Loucy (cell line): ENCODE data around the gene PACC1.
"Not testable (repeated sequence)": the region's sequence is repeated elsewhere in the genome, so short reads cannot be mapped to it uniquely, and the experiment has no call there.

Source experiments
- H2AFZ ChIP-seq: fragments of 200-600 bp; sonication (generic); 2 replicates; pipeline ENCODE4 v1.6.0; 2016; ENCODE audit warnings: antibody characterized with exemption, mild to moderate bottlenecking, low read length, moderate library complexity
- H3F3A ChIP-seq: fragments of 200-600 bp; 2 replicates; pipeline ENCODE4 v1.6.0; 2016; ENCODE audit warnings: antibody characterized with exemption, low read depth, mild to moderate bottlenecking
- H3K27me3 ChIP-seq: fragments of 200-600 bp; sonication (generic); 2 replicates; pipeline ENCODE4 v1.6.1; 2014; ENCODE audit warnings: low read length, mild to moderate bottlenecking; ENCODE audit not compliant: insufficient read depth, poor library complexity, severe bottlenecking
- H3K36me3 ChIP-seq: fragments of 200-600 bp; sonication (generic); 2 replicates; pipeline ENCODE4 v1.6.1; 2016; ENCODE audit warnings: low read length; ENCODE audit not compliant: insufficient read depth
- H3K4me1 ChIP-seq: fragments of 200-600 bp; sonication (generic); 2 replicates; pipeline ENCODE4 v1.5.1; 2014; ENCODE audit warnings: low read length, mild to moderate bottlenecking; ENCODE audit not compliant: insufficient read depth, poor library complexity, severe bottlenecking
- H3K4me2 ChIP-seq: fragments of 200-600 bp; sonication (generic); 2 replicates; pipeline ENCODE4 v1.6.0; 2014; ENCODE audit warnings: antibody characterized with exemption, low read length, low read depth, mild to moderate bottlenecking; ENCODE audit not compliant: poor library complexity, severe bottlenecking
- H3K4me3 ChIP-seq: fragments of 200-600 bp; sonication (generic); 2 replicates; pipeline ENCODE4 v1.5.1; 2014; ENCODE audit warnings: low read length, mild to moderate bottlenecking, mixed read lengths; ENCODE audit not compliant: poor library complexity, severe bottlenecking
- H3K79me2 ChIP-seq: fragments of 200-600 bp; sonication (generic); 2 replicates; pipeline ENCODE4 v1.6.1; 2014; ENCODE audit warnings: low read length; ENCODE audit not compliant: insufficient read depth
- H3K9ac ChIP-seq: fragments of 200-600 bp; sonication (generic); 2 replicates; pipeline ENCODE4 v1.6.0; 2014; ENCODE audit warnings: mild to moderate bottlenecking, low read depth, low read length, moderate library complexity; ENCODE audit not compliant: poor library complexity, severe bottlenecking
- H3K9me2 ChIP-seq: fragments of 200-600 bp; sonication (generic); replicated peaks from 2 replicates; pipeline ENCODE4 v1.6.1; 2016; ENCODE audit warnings: low read depth, low read length, mixed read lengths
- H3K9me3 ChIP-seq: fragments of 200-600 bp; sonication (generic); 2 replicates; pipeline ENCODE4 v1.6.1; 2014; ENCODE audit warnings: mild to moderate bottlenecking, antibody characterized with exemption, low read length, low read depth; ENCODE audit not compliant: insufficient read depth
- H4K20me1 ChIP-seq: fragments of 200-600 bp; sonication (generic); 2 replicates; pipeline ENCODE4 v1.6.0; 2014; ENCODE audit warnings: antibody characterized with exemption, low read length, mild to moderate bottlenecking; ENCODE audit not compliant: insufficient read depth, poor library complexity, severe bottlenecking
- EZH2phosphoT487 ChIP-seq: fragments of 200-600 bp; IDR thresholded peaks from 2 replicates; pipeline ENCODE4 v1.6.1; 2018; ENCODE audit warnings: antibody characterized with exemption, mild to moderate bottlenecking, moderate library complexity, borderline replicate concordance
- TF ChIP-seq, protein P1 (sequence below): fragments of 200-600 bp; sonication (generic); conservative IDR thresholded peaks from 2 replicates; pipeline ENCODE4 v1.5.1; 2014; ENCODE audit warnings: mild to moderate bottlenecking, antibody characterized with exemption, low read length

Gene PACC1

DNA sequence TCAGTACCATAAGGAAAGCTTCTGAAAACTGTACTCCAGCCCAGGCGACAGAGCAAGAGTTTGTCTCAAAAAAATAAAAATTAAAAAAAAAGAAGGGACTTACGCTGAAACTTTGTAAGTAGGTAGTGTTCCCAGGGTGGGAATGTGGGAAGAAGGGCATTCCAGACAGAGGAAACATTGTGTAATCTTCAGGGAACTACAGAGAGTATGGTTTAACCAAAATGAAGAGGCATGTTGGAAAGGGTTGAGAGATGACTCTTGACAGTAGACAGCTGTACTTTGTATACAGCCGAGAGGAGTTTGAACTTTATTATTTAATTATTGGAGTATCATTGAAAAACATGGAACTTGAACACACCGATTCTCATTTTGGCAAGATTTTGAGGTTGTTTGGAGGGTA lies 86.4 kb downstream of the PACC1 start:
- Histone ChIP-seq H3K4me1 (peaks cover 4% of the 10 kb centered on the region), H3K9ac (no peak overlapping the region), H3K27me3 (no peaks in the 10 kb centered on the region), H3K4me3 (no peak overlapping the region), H3K79me2 (peaks cover 53% of the 10 kb centered on the region), H3F3A (no peaks in the 10 kb centered on the region), H3K36me3 (peaks cover 31% of the 10 kb centered on the region; the same call in 1 of the 2 replicates), H2AFZ (no peak overlapping the region), H3K9me3 (no peaks in the 10 kb centered on the region), H4K20me1 (peaks cover 14% of the 10 kb centered on the region), H3K9me2 (no peaks in the 10 kb centered on the region), H3K4me2 (no peak overlapping the region)
- no peak for TF ChIP-seq EZH2phosphoT487
- TF ChIP-seq, protein P1, sequence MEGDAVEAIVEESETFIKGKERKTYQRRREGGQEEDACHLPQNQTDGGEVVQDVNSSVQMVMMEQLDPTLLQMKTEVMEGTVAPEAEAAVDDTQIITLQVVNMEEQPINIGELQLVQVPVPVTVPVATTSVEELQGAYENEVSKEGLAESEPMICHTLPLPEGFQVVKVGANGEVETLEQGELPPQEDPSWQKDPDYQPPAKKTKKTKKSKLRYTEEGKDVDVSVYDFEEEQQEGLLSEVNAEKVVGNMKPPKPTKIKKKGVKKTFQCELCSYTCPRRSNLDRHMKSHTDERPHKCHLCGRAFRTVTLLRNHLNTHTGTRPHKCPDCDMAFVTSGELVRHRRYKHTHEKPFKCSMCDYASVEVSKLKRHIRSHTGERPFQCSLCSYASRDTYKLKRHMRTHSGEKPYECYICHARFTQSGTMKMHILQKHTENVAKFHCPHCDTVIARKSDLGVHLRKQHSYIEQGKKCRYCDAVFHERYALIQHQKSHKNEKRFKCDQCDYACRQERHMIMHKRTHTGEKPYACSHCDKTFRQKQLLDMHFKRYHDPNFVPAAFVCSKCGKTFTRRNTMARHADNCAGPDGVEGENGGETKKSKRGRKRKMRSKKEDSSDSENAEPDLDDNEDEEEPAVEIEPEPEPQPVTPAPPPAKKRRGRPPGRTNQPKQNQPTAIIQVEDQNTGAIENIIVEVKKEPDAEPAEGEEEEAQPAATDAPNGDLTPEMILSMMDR = no peak

DNA sequence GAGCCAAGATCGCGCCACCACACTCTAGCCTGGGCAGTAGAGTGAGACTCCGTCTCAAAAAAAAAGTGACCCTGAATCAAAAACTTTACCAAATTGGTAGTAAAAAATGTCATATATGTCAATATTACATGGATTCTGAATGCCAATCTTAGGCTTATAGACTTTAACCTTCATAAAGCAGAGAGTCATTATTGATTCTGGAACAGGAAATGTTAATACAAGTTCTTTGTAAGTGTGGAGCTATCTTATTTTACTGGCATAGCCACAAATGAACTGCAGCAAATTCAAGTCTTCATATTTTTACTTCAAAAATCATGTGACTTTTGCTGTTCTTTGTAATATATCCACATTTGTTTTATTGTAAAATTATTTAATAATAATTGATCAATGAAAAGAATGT lies 88.1 kb downstream of the PACC1 start:
- TF ChIP-seq EZH2phosphoT487 = no peak
- TF ChIP-seq, protein P1 = no peak
- Histone ChIP-seq H3K27me3 (no peaks in the 10 kb centered on the region), H3F3A (no peaks in the 10 kb centered on the region), H3K79me2 (peaks cover 57% of the 10 kb centered on the region), H3K4me3 (no peak overlapping the region), H3K36me3 (peaks cover 15% of the 10 kb centered on the region; the same call in 1 of the 2 replicates), H3K4me1 (peaks cover 4% of the 10 kb centered on the region), H3K9ac (no peak overlapping the region), H3K4me2 (no peak overlapping the region), H3K9me3 (no peaks in the 10 kb centered on the region), H4K20me1 (peaks cover 17% of the 10 kb centered on the region), H3K9me2 (no peaks in the 10 kb centered on the region), H2AFZ (no peak overlapping the region)

DNA sequence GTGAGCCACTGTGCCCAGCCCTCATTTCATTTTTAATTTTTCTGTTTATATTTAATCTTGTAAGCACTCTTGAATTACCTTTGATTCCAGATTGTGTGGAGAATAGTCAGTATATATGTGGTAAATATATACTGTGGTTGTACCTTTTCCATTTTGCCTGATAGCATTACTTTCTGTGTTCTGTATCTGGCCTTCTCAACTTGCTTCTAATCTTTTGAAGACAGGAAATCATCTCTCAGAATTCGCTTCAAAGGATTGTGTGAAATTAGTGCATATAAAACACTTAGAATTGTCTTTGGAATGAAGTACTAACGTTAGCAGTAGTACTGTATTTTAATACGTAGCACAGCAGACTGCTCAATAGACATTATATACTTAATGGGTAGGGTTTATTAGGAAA lies 91.6 kb downstream of the PACC1 start:
- Histone ChIP-seq H3K9ac (no peak overlapping the region), H3K4me2 (no peak overlapping the region), H3K9me2 (no peaks in the 10 kb centered on the region), H3K4me1 (peaks cover 4% of the 10 kb centered on the region), H2AFZ (no peak overlapping the region), H3K79me2 (peaks cover 54% of the 10 kb centered on the region), H3F3A (no peaks in the 10 kb centered on the region), H3K4me3 (no peak overlapping the region), H3K27me3 (no peaks in the 10 kb centered on the region), H3K9me3 (no peaks in the 10 kb centered on the region), H3K36me3 (no peaks in the 10 kb centered on the region), H4K20me1 (peaks cover 30% of the 10 kb centered on the region)
- TF ChIP-seq, protein P1 = no peak
- no peak for TF ChIP-seq EZH2phosphoT487

DNA sequence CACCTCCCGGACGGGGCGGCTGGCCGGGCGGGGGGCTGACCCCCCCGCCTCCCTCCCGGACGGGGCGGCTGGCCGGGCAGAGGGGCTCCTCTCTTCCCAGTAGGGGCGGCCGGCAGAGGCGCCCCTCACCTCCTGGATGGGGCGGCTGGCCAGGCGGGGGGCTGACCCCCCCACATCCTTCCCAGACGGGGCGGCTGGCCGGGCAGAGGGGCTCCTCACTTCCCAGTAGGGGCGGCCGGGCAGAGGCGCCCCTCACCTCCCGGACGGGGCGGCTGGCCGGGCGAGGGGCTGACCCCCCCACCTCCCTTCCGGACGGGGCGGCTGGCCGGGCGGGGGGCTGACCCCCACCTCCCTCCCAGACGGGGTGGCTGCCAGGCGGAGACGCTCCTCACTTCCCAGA lies 93.7 kb downstream of the PACC1 start:
- not testable (repeated sequence) for H3K4me3 ChIP-seq, H3K9ac ChIP-seq, H3K9me2 ChIP-seq, H3F3A ChIP-seq, H2AFZ ChIP-seq, H3K4me1 ChIP-seq, H3K36me3 ChIP-seq, H3K27me3 ChIP-seq, H3K9me3 ChIP-seq, H3K4me2 ChIP-seq
- peaks cover 56% of the 10 kb centered on the region for H3K79me2 ChIP-seq
- peaks cover 32% of the 10 kb centered on the region for H4K20me1 ChIP-seq
